T47D (cell line): ENCODE measurements around the gene HOXD3.

Experiments
- DNase-seq, 2 experiments: peaks; one replicate each; pipeline versions ENCODE4 v3.0.0 to v3.0.0-alpha.2; 2011 to 2012; ENCODE audit warnings: low read depth in 1 of 2, low spot score in 1 of 2
- JUND ChIP-seq: IDR thresholded peaks from 2 replicates; pipeline ENCODE4 v1.6.1; 2012; ENCODE audit warnings: low read depth
- in situ Hi-C: cut with HindIII; loops from 2 replicates; pipeline ENCODE4 v1.10.0; 2016; ENCODE audit warnings: low sequenced_read_pairs, low pct_unique_long_range_greater_than_20kb

Gene HOXD3

DNA sequence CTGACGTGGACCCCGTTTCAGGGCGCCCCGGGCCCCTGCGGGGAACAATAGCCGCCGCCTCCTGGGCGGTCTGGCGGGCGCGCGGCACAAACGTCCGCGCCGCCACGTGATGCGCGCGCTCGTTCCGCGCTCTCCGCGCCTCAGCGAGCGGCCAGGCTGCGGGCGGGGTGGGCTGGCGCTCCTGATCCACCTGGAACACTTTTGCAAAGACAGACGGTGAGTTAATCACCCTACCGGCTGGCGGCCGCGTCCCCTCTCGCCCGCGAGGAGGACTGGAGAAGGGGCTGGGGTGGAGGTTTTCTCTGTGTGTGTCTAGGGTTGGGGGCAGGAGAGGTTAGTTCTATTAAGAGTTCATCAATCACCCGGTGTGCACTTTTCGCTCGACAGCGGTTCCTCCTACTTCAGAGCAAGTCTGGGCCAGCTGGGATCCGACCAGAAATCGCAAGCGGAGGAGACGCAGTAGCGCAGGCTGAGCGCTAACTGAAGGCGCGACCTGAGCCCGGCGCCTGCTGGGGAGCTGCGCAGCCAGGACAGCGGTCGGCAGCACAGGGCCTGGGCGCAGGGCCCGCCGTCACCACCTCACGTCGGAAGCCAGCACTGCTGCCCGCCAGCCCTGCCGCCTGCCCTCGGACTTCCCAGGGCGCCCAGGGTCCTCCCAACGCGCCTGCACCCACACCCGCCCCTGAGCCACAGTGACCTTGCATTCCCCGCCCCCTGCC is 21.1 kb downstream of the HOXD3 start:
- in situ Hi-C loops, result no loop called here
- DNase-seq, result no peak
- no peak for TF ChIP-seq JUND

GRCh38 chr2:176178757-176179295 is 21.7 kb downstream of the HOXD3 start:
- DNase-seq, result no peak
- in situ Hi-C loops, result no loop called here
- no peak for TF ChIP-seq JUND

- TF ChIP-seq JUND, result no peak
- no peak for DNase-seq
- in situ Hi-C loops, result no loop called here
These were observed 24.4 kb downstream of the HOXD3 start for GRCh38 chr2:176181551-176181950.

DNA sequence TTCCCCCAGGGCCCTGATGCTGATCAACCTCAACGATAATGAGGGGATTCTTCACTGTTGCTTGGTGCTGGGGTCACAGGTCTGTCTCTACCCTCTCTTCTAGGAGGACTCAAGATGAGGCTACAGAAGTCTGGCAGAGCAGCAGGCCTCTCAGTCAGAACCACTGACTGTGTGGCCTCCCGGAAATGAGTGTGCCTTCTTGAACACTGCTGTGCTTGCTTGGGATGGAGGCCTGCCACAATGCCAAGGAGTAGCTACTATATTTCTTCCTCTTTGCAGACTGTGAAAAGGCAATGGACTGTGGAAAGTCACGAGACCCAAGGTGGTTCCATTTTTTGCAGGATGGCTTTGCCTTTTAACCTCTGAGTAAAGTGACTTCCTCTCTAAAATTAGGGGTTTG is 25.6 kb downstream of the HOXD3 start:
- DNase-seq, result no peak
- in situ Hi-C loops, result no loop called here
- TF ChIP-seq JUND, result no peak

GRCh38 chr2:176184749-176185148 is 27.6 kb downstream of the HOXD3 start:
- DNase-seq, result no peak
- in situ Hi-C loops, result no loop called here
- no peak for TF ChIP-seq JUND

GRCh38 chr2:176186024-176186423 is 28.9 kb downstream of the HOXD3 start:
- no peak for DNase-seq
- TF ChIP-seq JUND, result no peak
- in situ Hi-C loops, result no loop called here

DNA sequence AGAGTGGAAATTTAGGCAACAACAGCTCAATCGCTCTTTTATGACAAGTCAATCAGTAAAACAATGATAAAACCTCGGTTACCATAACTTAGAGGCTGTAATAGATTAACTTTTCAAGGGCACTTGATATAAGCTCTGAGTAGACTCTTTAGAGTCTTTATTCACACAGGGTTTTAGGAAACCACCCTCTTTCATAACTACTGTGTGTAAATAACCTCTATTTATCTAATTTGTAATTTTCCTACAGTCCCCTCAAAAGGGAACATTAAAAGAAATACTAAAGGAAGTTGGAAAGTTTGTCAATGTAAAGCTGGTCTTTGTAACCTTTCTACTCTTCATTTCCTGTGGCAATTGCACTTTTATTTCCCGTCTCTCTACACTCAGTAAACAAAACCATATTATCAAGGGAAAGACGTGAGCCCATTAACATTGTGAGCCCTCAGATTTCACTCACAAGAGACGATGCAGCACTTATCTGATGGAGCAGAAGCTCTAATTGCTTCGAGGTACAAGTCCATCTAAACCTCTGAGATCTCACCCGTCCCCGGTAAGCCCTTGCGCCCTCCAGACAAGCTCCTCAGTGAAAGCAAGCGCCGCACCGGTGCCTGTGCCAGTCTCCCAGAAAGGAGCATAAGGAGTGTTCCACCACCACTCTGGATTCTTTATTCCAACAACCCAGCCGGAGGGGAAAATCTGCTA is 30.2 kb downstream of the HOXD3 start:
- TF ChIP-seq JUND, result no peak
- in situ Hi-C loops, result no loop called here
- DNase-seq, result peak in 1 of 2 experiments; percentile 1

GRCh38 chr2:176187899-176188773 is 31.0 kb downstream of the HOXD3 start, which contains the start of gene HOXD1:
HOXD1 (plus strand) TSS chr2:176188668; CDS start chr2:176188802, 134 bp downstream.
- in situ Hi-C loops, result no loop called here
- peak; percentile 39 to 94 for DNase-seq
- no peak for TF ChIP-seq JUND

GRCh38 chr2:176188774-176189680 is 31.9 kb downstream of the HOXD3 start:
- no peak for DNase-seq
- in situ Hi-C loops, result no loop called here
- TF ChIP-seq JUND, result no peak

GRCh38 chr2:176189681-176190641 is 32.9 kb downstream of the HOXD3 start:
- TF ChIP-seq JUND, result no peak
- in situ Hi-C loops, result no loop called here
- DNase-seq, result no peak

DNA sequence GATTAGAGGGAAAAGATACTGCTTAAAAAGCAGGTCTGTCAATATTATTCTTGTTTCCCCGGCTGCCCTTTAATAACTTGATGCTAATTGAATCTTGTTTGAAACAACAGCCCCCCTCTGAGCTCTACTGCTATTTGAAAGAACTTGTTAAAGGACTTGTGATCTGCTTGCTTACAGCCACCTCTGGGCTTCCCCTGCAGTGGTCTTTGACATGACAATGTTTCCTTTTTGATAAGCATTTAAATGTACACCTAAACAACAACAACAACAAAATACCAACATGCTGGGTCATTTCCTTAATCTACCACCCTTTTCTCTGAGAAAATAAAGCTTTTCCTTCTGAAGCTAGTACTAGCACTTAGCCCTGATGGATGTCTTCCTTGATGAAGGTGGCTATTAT is 35.2 kb downstream of the HOXD3 start:
- no peak for DNase-seq
- TF ChIP-seq JUND, result no peak
- in situ Hi-C loops, result no loop called here
